A673 (cell line): ENCODE results near the gene LMAN2. TPM values are rescaled to one million over a fixed set of nuclear protein-coding genes. Genes with fewer than 3 reads are reported as not detected.

ENCODE experiments used
- BruUV-seq: library from RNA; stranded (reverse); fragments of 400-500 nt; replicated peaks from 2 replicates; lab custom pipeline; 2021; lab: Mats Ljungman, UMichigan
- CTCF ChIA-PET: fragments of 300-600 bp; sonication (Branson Sonifier 250); formaldehyde crosslinking; loops from one replicate; lab custom pipeline; 2022; ENCODE audit warnings: antibody characterized with exemption; lab: Charles Lee
- POLR2A ChIA-PET: fragments of 300-600 bp; sonication (Branson Sonifier 250); formaldehyde crosslinking; loops from one replicate; lab custom pipeline; 2022; ENCODE audit warnings: antibody characterized with exemption; ENCODE audit not compliant: low non-redundant PET; lab: Charles Lee
- DNase-seq: peaks from one replicate; pipeline ENCODE4 v3.0.0-alpha.2; 2015; ENCODE audit warnings: low spot score
- H3K27ac ChIP-seq: fragments of 200-600 bp; sonication (generic); 2 replicates; pipeline ENCODE4 v1.5.1; 2016; ENCODE audit warnings: mixed run types, low read depth, mild to moderate bottlenecking, mixed read lengths, antibody characterized with exemption, low read length; ENCODE audit not compliant: poor library complexity, severe bottlenecking
- H3K27me3 ChIP-seq: fragments of 200-600 bp; sonication (generic); replicated peaks from 2 replicates; pipeline ENCODE4 v1.6.1; 2017; ENCODE audit warnings: mixed run types, low read depth, mild to moderate bottlenecking, mixed read lengths, antibody characterized with exemption, low read length; ENCODE audit not compliant: insufficient read depth, poor library complexity
- H3K36me3 ChIP-seq: fragments of 200-600 bp; sonication (generic); 2 replicates; pipeline ENCODE4 v1.6.1; 2016; ENCODE audit warnings: mixed run types, mild to moderate bottlenecking, mixed read lengths, antibody characterized with exemption, low read length; ENCODE audit not compliant: insufficient read depth, poor library complexity, severe bottlenecking
- H3K4me1 ChIP-seq: fragments of 200-600 bp; sonication (generic); 2 replicates; pipeline ENCODE4 v1.6.1; 2017; ENCODE audit warnings: mixed run types, mild to moderate bottlenecking, mixed read lengths, antibody characterized with exemption, low read length; ENCODE audit not compliant: insufficient read depth, poor library complexity, severe bottlenecking
- H3K4me3 ChIP-seq: fragments of 200-600 bp; sonication (generic); 2 replicates; pipeline ENCODE4 v1.5.1; 2016; ENCODE audit warnings: low read depth, mixed run types, mild to moderate bottlenecking, mixed read lengths, low read length; ENCODE audit not compliant: poor library complexity, severe bottlenecking
- H3K9me3 ChIP-seq: fragments of 200-600 bp; sonication (generic); 2 replicates; pipeline ENCODE4 v1.6.1; 2016; ENCODE audit warnings: mixed run types, low read depth, mild to moderate bottlenecking, mixed read lengths, antibody characterized with exemption, low read length; ENCODE audit not compliant: poor library complexity, severe bottlenecking
- EZH2 ChIP-seq: fragments of 200-600 bp; sonication (generic); IDR thresholded peaks from 2 replicates; pipeline ENCODE4 v1.6.1; 2017; ENCODE audit warnings: borderline replicate concordance, low read depth, mild to moderate bottlenecking, mixed read lengths, antibody characterized with exemption, low read length; ENCODE audit not compliant: poor library complexity, severe bottlenecking
- intact Hi-C: fragments of 100-400 bp; cut with micrococcal nuclease; formaldehyde crosslinking; loops from one replicate; pipeline ENCODE4 v1.10.0; 2022; ENCODE audit not compliant: unreplicated experiment
- total RNA-seq: library from RNA; stranded (reverse); gene quantifications from 2 replicates; pipeline ENCODE4 v1.2.3, GENCODE V29; 2021
- TF ChIP-seq, protein P1 (sequence below): fragments of 300-800, 200-600 bp; sonication (generic); conservative IDR thresholded peaks from 2 replicates; pipeline ENCODE4 v1.5.1; 2017; ENCODE audit warnings: low read depth, mild to moderate bottlenecking, antibody characterized with exemption, low read length, moderate library complexity, mixed read lengths

The LMAN2 gene
- total RNA-seq, 1 experiment from 2014 or later, result 98.4 TPM

DNA sequence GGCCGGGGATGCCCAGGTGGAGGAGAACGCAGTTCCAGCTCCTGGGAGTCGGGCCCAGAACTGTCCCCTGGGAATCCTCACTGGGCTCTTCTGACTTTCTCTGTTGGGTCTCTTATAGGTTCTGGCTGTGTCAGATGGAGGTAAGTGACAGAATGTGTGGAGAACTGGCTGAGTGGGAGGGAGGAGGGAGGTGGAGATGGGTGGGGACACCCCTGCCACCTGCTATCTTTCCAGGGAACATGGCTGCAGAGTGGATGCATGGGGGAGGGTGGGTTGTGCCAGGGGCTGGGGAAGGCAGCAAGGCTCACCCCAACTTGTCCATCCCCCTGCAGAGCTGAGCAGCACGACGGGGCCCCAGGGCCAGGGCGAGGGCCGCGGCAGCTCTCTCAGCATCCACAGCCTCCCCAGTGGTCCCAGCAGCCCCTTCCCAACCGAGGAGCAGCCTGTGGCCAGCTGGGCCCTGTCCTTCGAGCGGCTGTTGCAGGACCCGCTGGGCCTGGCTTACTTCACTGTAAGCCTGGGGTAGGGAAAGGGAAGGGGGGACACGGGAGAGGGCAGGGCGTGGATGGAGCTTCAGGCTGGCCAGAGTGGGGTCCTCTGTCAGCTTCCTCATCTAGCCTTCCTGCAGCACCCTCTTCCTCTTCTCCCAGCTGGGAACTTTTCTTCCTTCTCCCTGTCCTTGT is 14.5 kb upstream of the LMAN2 start:
- H3K9me3 ChIP-seq, result no peaks in the 10 kb centered on the region
- H3K4me1 ChIP-seq, result peaks cover 20% of the 10 kb centered on the region
- intact Hi-C loops, result no loop called here
- no peak for TF ChIP-seq EZH2
- TF ChIP-seq, protein P1, sequence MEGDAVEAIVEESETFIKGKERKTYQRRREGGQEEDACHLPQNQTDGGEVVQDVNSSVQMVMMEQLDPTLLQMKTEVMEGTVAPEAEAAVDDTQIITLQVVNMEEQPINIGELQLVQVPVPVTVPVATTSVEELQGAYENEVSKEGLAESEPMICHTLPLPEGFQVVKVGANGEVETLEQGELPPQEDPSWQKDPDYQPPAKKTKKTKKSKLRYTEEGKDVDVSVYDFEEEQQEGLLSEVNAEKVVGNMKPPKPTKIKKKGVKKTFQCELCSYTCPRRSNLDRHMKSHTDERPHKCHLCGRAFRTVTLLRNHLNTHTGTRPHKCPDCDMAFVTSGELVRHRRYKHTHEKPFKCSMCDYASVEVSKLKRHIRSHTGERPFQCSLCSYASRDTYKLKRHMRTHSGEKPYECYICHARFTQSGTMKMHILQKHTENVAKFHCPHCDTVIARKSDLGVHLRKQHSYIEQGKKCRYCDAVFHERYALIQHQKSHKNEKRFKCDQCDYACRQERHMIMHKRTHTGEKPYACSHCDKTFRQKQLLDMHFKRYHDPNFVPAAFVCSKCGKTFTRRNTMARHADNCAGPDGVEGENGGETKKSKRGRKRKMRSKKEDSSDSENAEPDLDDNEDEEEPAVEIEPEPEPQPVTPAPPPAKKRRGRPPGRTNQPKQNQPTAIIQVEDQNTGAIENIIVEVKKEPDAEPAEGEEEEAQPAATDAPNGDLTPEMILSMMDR, result no peak
- no TSS peak for BruUV-seq
- CTCF ChIA-PET, result no interaction called here
- no peaks in the 10 kb centered on the region for H3K36me3 ChIP-seq
- H3K27ac ChIP-seq, result no peak overlapping the region
- H3K27me3 ChIP-seq, result no peaks in the 10 kb centered on the region
- POLR2A ChIA-PET, result no interaction called here
- no peak for DNase-seq
- no peak overlapping the region for H3K4me3 ChIP-seq

GRCh38 chr5:177364159-177364962 is 12.9 kb upstream of the LMAN2 start:
- BruUV-seq, result no TSS peak
- intact Hi-C loops, result no loop called here
- no peaks in the 10 kb centered on the region for H3K9me3 ChIP-seq
- no peak overlapping the region for H3K4me3 ChIP-seq
- ChIA-PET CTCF (interaction anchor here (0.6 kb wide), 2 partner anchors 8 to 62 kb away, joined by 3 to 4 read pairs; no protein-coding TSS in a partner anchor), POLR2A (no interaction called here)
- no peak for DNase-seq
- H3K4me1 ChIP-seq, result peaks cover 20% of the 10 kb centered on the region
- TF ChIP-seq, protein P1, result no peak
- no peak for TF ChIP-seq EZH2
- no peaks in the 10 kb centered on the region for H3K36me3 ChIP-seq
- H3K27ac ChIP-seq, result no peak overlapping the region
- no peaks in the 10 kb centered on the region for H3K27me3 ChIP-seq

DNA sequence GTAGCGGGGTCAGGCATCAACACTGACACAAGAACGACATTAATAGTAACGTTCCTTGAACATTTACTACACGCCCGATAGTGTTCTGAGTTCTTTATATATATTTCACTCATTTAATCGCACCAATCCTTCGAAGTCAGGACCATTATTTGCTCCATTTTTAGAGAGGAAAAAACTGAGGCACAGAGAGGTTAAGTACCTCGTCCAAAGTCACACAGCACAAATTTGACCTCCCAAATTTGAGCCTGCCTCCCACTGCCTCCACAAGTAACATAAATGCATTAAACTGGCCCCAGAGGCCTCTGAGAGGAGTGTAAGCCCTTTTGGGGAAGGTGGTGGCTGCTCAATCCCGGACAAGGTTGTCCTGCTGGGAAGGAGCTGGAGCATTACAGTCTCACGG is 12.1 kb upstream of the LMAN2 start:
- no peaks in the 10 kb centered on the region for H3K27me3 ChIP-seq
- no peak for TF ChIP-seq EZH2
- TF ChIP-seq, protein P1, result no peak
- H3K9me3 ChIP-seq, result no peaks in the 10 kb centered on the region
- DNase-seq, result no peak
- no peak overlapping the region for H3K27ac ChIP-seq
- peak overlapping the region; percentile 35 for H3K4me3 ChIP-seq
- POLR2A ChIA-PET, result no interaction called here
- H3K36me3 ChIP-seq, result no peaks in the 10 kb centered on the region
- intact Hi-C loops, result no loop called here
- no TSS peak for BruUV-seq
- H3K4me1 ChIP-seq, result peaks cover 20% of the 10 kb centered on the region
- CTCF ChIA-PET, result no interaction called here
